Neural crest cell (in vitro differentiated cells): ENCODE results near the gene EPHA4. TPM values are rescaled to one million over a fixed set of nuclear protein-coding genes. Genes with fewer than 3 reads are reported as not detected.

ENCODE experiments used
- DNase-seq: peaks from one replicate; pipeline ENCODE4 v3.0.0; 2021; ENCODE audit warnings: low read depth, mixed read lengths, low spot score
- H3K27ac Mint-ChIP-seq: one replicate; pipeline ENCODE4 v1.8.0; 2021; ENCODE audit warnings: mild to moderate bottlenecking, mixed read lengths; ENCODE audit not compliant: unreplicated experiment
- H3K27me3 Mint-ChIP-seq: 2 replicates; pipeline ENCODE4 v1.8.0; 2021; ENCODE audit warnings: low read depth, mild to moderate bottlenecking, mixed read lengths
- H3K36me3 Mint-ChIP-seq: 2 replicates; pipeline ENCODE4 v1.8.0; 2021; ENCODE audit warnings: low read depth, mild to moderate bottlenecking, mixed read lengths
- H3K4me1 Mint-ChIP-seq: 2 replicates; pipeline ENCODE4 v1.8.0; 2021; ENCODE audit warnings: mixed read lengths
- H3K4me3 Mint-ChIP-seq: one replicate; pipeline ENCODE4 v1.8.0; 2021; ENCODE audit warnings: mild to moderate bottlenecking, mixed read lengths
- H3K9me3 Mint-ChIP-seq: 2 replicates; pipeline ENCODE4 v1.8.0; 2021; ENCODE audit warnings: mixed read lengths
- CTCF ChIP-seq: fragments of 200-600 bp; sonication (generic); conservative IDR thresholded peaks from 2 replicates; pipeline ENCODE4 v1.5.0; 2021; ENCODE audit warnings: antibody characterized with exemption, mild to moderate bottlenecking
- total RNA-seq: library from RNA; stranded (reverse); gene quantifications from 2 replicates; pipeline ENCODE4 v1.2.1, GENCODE V29; 2021

Gene EPHA4
- total RNA-seq, 1 donor from 2014 or later = 108 TPM

DNA sequence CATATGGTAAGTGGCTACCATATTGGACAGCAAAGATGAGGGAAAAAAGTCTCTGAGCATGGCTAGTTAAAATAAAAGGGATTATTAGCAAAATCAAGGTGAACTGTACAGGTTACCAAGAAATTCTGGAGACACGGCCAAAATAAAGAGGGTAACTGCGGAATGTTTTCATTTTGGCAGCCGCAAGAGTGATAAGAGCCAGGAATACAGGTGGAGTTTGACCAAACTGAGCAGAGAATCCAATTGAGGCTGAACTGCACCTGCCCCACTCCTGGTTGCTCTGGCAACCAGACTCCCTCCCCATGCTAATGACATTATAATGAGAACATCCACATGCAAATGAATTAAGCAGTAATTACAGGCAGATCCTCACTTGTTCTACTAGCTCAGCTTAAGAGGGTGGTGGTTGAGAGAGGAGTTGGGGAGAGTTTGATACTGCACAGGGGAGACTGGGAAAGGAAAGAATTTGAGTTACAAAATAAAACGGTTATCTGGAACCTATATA, 18.8 kb upstream of the EPHA4 start:
- no peaks in the 10 kb centered on the region for H3K36me3 Mint-ChIP-seq
- no peak for DNase-seq
- no peak overlapping the region for H3K4me3 Mint-ChIP-seq
- no peak overlapping the region for H3K27ac Mint-ChIP-seq
- no peak for TF ChIP-seq CTCF
- peaks cover under 1% of the 10 kb centered on the region for H3K4me1 Mint-ChIP-seq
- no peaks in the 10 kb centered on the region for H3K9me3 Mint-ChIP-seq
- H3K27me3 Mint-ChIP-seq = no peaks in the 10 kb centered on the region

GRCh38 chr2:221589696-221590095, 17.6 kb upstream of the EPHA4 start:
- no peak for DNase-seq
- TF ChIP-seq CTCF = no peak
- Mint-ChIP-seq H3K9me3 (no peaks in the 10 kb centered on the region), H3K36me3 (no peaks in the 10 kb centered on the region), H3K27ac (no peak overlapping the region), H3K27me3 (no peaks in the 10 kb centered on the region), H3K4me3 (no peak overlapping the region), H3K4me1 (peaks cover 4% of the 10 kb centered on the region)

- no peak overlapping the region for H3K4me3 Mint-ChIP-seq
- H3K36me3 Mint-ChIP-seq = no peaks in the 10 kb centered on the region
- TF ChIP-seq CTCF = no peak
- H3K27ac Mint-ChIP-seq = no peak overlapping the region
- no peaks in the 10 kb centered on the region for H3K9me3 Mint-ChIP-seq
- H3K4me1 Mint-ChIP-seq = peaks cover 12% of the 10 kb centered on the region
- no peak for DNase-seq
- no peaks in the 10 kb centered on the region for H3K27me3 Mint-ChIP-seq
These were observed 16.3 kb upstream of the EPHA4 start for GRCh38 chr2:221588306-221588985.

DNA sequence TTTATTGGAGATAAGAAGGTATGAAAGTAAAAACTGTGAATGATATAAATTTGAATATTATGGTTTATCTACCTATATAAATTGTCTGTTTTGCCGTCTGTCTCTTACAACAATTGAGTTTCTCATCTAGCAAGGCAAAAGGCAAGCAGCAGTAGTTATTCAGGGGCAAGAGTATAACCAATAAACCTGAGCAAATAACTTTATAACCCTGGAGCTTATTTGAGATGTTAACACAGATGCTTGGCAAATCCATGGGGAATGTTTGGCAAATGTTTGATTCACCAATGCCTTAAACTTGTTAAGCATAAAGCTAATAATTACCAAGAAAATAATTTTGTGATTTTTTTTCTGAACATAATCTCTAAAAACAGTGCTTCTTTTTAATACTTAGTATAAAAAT, 9.9 kb upstream of the EPHA4 start:
- H3K27ac Mint-ChIP-seq = no peak overlapping the region
- DNase-seq = no peak
- no peak for TF ChIP-seq CTCF
- no peak overlapping the region for H3K4me3 Mint-ChIP-seq
- H3K36me3 Mint-ChIP-seq = no peaks in the 10 kb centered on the region
- peaks cover 40% of the 10 kb centered on the region for H3K4me1 Mint-ChIP-seq
- H3K27me3 Mint-ChIP-seq = peaks cover 9% of the 10 kb centered on the region
- H3K9me3 Mint-ChIP-seq = no peaks in the 10 kb centered on the region

DNA sequence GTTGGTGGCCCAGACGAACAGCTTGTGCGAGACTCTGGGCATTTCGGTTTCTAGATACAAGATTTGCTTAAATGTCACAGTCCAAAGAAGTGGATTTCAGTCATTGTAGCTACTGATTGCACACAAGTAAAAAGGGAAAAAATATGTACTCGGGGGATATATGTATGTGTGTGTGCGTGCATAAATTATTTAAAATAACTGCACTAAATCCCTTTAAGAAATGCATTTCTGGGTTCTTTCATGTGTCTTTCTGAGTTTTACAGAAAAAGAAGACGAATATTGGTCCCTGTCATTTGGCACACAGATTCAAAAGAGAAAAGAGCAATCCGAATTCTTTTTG, 2.1 kb upstream of the EPHA4 start:
- H3K27me3 Mint-ChIP-seq = peaks cover 61% of the 10 kb centered on the region
- peak overlapping the region; percentile 97 for H3K27ac Mint-ChIP-seq
- DNase-seq = no peak
- H3K4me3 Mint-ChIP-seq = peak overlapping the region; percentile 100
- peaks cover 8% of the 10 kb centered on the region for H3K36me3 Mint-ChIP-seq
- H3K4me1 Mint-ChIP-seq = peaks cover 31% of the 10 kb centered on the region
- H3K9me3 Mint-ChIP-seq = no peaks in the 10 kb centered on the region
- TF ChIP-seq CTCF = no peak
